PC-3 (cell line): Measurements from ENCODE around the gene HCFC1R1.

ENCODE experiments used
- CTCF ChIP-seq: fragments of 300-600 bp; sonication (generic); conservative IDR thresholded peaks from 2 replicates; pipeline ENCODE4 v1.5.1; 2017; ENCODE audit warnings: antibody characterized with exemption, low read depth, mild to moderate bottlenecking, low read length
- EZH2 ChIP-seq: fragments of 300-600 bp; sonication (generic); IDR thresholded peaks from one replicate; pipeline ENCODE4 v1.6.1; 2017; ENCODE audit warnings: antibody characterized with exemption, mild to moderate bottlenecking, low read length; ENCODE audit not compliant: unreplicated experiment
- EZH2phosphoT487 ChIP-seq: fragments of 300-600 bp; sonication (generic); IDR thresholded peaks from 2 replicates; pipeline ENCODE4 v1.6.1; 2018; ENCODE audit warnings: mild to moderate bottlenecking, antibody characterized with exemption, low read length, borderline replicate concordance

- TF ChIP-seq CTCF (peak; percentile 62), EZH2 (no peak), EZH2phosphoT487 (no peak)
Measured at GRCh38 chr16:3059041-3059722, 35.4 kb upstream of the HCFC1R1 start.
